Dedifferentiated amniotic fluid mesenchymal stem cell (primary cell): ENCODE measurements around the gene FGD2.
A peak's percentile ranks its signal among the peaks of the same experiment; 100 is the strongest.

Experiments
- DNase-seq: peaks from one replicate; pipeline ENCODE4 v3.0.0-alpha.2; 2016; ENCODE audit errors: extremely low spot score

Gene FGD2

DNA sequence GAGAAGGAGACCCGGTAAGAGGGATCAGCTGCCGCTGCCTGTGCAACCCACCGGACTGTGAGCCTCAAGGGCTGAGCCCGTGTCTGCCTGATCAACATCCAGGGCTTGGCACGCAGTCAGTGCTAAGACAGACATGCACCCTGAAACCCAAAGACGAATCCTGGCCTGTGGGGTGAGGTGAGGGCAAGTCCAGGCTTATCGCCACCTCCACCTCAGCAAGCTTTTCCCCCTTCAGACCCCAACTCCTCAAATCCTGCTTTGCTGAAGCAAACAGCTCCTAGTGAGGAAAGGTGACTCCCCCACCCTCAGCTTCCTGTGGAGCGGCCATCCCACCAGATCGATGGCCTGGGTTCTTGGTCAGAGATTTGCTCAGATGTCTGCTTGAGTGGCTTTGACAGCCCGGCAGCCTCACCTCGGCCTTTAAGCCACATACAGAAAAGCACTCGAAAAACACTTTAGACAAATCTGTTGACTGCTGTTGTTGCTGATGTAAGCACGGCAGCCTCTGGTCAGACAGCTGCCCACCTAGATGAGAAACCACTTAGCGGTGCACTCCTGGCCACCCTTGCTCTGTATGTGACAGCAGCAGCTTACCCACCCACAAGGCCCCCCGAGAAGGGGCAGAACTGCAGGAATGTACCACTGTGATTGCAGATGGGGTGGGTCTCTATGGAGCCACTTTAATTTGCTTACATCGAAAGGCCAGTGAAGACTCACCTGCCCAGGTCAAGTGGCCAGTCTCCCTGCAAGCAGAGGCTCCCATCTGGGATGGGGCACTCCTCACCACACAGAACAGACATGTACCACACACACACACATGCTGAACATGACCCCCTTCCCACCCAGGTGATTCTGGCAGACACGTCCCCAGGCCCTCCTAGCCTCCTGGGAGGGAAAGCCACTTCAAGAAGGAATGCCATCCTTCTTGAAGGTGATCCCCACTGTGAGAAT, 34.3 kb upstream of the FGD2 start:
- no peak for DNase-seq

DNA sequence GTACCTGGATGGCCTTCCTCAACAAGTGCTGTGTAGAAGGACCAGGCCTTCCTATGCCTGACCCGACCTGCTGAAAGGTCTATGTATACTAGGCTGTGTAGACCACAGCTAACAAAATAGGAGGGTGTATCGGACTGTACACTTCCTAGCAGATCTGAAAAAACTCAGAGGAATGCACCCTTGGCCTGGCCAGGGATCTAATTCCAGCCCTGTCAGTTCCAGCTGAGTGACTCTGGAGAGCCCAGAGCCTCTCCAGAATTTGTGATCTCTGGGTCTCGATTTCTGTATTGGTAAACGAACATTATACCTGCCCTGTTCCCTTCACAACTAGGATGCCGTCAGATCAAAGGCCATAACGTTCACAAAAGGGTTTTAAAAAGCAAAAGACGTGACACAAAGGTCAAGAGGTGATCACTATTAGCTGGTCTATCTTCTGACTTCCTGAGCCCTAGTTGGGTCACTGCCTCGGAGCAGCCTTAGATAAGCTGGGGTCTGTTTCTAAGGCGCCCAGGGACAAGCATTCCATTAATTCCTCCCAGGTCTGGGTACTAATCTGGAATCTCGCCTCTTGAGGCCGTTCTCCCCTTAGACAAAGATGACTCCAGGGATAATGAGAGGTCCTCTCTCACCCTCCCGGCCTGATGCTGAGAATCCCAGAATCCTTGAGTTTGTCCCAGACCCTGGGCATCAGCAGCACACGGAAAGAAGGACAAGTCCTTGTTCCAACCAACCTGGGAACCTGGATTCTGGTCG, 33.4 kb upstream of the FGD2 start:
- no peak for DNase-seq

DNA sequence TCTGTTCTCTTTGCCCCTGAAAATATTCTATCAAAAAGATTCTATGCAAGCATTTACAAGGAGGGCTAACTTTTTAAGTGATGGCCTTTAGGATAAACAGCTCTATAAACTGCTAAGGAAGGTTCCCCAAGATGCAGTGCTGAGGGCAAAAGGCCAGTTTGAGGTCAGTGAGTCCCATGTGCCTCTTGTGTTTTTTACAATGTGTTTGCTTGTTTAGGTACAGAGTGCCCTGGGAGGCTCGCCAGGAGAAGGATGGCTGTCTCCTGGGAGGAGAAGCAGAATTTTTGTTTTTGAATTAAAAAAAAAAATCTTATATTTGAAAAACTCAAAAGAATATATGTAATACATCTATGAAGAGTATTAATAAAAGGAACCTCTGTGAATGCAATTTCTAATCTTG, 32.3 kb upstream of the FGD2 start:
- no peak for DNase-seq

DNA sequence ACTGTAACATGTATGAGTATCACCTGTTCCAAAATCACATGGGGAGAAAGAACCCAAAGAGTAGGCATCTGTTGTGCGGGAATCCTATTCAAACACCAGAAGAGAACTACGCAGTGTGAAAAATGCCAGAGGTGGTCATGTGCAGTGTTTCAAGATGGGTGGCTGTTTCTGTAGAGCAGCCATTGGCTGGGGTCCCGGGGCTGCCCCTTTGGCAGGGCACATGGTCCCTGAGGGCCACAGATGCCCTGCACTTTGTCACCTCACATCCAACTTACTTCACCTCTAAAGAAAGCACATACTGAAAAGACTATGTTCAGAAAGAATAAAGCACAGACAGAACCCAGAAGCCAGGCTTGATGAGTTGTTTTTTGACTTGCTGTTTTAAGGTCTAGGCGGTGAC, 31.8 kb upstream of the FGD2 start:
- DNase-seq: no peak

DNA sequence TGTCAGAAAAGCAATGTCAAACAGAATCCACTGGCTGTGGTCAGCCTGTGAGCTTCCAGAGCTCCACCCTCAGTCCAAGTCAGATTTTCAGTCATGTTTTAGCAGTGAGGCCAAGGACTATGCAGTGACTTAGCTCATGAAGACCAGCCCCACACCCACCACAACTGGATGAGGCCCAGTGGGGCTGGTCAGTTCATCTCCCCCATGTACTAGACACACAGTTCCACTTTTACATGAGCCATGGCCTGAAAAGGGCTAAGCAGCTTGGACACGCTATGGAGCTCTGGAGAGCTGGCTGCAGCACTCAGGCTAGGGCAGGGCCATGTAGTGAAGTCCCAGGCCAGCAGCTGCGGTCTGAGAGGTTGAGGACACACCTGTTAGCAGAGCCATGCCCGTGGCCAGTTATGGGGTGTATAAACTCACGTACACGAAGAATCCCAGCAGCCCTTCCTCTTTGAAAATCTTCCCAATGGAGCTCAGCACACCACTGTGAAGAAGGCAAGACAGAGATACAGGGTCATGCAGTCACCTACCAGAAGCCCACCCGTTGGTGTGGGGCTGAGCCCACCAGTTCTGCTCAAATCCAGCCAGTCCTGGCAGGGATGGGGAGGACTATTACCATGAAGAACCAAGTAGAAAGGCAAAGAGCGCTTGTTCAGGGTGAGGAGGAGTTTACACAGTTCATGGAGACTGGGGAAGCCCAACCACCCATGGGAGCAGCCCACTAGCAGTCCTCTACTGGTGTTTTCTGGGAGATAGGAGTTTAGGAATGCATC, 30.0 kb upstream of the FGD2 start:
- no peak for DNase-seq

DNA sequence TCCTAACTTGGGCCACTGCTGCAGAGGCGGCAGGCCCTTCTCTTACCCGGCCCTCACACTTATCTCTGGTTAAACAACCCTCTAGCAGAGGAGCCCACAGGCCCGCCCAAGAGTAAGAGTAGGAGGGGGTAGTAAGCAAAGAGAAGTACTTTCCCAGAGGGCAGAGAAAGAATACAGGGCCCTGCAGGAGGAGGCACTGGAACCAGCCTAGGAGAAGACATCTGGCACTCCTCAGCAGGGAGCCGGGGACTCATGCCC, 29.5 kb upstream of the FGD2 start:
- no peak for DNase-seq

DNA sequence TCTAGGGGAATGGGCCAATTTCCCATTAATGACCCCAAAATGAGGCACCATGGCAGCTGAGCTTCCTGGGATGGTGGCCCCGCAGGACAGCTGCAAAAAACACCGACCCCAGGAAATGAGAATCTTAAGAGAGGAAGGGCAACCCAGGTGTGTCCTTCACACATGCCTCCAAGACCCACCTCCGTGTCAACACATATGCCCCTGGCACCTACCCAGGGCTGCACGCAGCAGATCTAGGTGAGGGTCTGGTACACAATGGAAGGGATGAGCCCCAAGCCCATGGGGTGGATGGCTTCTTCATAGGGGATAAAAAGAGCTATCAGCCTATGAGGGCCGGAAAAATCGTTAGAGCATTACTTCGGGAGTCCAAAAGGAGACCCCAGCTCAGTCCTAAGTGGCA, 28.9 kb upstream of the FGD2 start:
- DNase-seq: no peak

DNA sequence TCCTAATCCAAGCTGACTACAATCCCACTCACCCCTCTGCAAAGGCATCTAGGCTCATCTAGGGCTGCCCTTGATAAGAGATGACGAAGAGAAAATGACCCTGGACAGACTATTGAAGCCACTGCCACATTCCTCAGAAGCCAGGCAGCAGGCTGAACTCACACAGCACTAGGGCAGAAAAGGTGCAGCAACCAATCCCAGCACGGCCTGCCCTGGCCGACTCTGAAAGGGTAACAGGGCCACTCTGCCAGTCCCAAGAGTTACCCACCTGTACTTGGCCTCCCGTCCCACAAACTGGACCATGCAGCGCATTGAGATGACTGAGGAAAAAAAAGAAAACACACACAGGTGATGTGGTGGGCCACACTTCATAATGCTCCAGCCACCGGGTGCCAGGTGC, 28.5 kb upstream of the FGD2 start:
- no peak for DNase-seq

DNA sequence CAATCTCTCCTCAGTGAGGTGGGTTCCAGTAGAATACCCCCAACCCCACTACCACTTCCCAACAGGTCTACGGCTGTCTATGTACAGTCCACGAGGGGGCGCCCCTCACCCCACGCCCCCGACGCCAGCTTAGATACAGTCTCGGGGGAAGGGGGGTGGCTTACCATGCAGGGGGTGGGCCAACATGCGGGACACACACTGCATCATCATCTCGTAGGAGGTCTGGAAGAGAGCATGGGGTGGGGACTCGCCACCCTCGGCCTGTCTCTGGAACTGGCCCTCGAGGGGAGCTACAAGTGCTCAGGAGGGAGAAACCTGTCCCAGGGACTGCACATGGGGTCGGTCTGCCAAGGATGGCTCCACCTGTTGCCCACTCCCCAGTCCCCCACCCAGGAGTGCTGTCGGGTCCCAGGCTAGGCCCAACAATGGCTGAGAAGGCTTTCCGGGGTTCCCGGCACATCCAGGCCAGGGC, 27.9 kb upstream of the FGD2 start:
- DNase-seq: no peak

DNA sequence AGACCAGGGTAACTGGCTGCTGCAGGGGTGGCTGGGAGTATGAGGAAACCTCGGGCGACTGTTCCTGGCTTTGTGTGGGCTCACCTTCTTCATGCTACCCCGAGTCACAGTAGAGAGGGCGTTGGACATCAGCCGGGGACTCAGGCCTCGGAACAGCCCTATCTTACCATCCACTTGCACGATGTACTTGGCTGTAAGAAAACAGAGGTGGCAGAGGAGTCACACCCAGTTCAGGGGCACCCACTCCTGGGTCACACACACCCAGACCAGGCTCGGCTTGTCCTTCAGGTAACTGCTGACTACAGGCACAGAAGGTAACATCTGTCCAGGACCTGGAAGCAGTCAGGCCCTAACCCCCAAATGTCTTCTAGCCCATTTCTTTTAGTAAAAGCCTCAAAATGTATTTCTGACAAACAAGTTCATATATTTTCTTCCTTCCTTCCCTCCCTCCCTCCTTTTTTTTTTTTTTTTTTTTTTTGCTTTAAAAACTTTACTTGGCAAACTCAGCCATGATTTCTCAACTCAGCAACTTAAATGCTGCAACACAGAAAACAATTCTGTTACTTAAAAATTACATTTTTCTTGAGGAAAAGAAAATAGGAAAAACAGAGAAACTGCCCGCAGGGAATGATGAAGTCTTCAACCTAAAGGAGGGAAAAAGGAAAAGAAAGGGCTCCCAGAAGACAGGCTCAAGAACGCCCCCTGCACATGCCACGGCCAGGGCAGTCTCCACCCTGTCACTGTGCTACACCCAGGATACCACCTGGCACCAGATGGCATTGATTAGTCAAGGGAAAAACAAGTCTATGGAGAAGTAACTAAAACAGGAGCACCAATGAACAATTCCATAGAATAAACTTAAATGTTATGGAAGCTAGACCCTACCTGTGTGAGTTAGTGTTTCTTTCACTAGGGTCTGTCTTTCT, 26.8 kb upstream of the FGD2 start:
- DNase-seq: no peak

DNA sequence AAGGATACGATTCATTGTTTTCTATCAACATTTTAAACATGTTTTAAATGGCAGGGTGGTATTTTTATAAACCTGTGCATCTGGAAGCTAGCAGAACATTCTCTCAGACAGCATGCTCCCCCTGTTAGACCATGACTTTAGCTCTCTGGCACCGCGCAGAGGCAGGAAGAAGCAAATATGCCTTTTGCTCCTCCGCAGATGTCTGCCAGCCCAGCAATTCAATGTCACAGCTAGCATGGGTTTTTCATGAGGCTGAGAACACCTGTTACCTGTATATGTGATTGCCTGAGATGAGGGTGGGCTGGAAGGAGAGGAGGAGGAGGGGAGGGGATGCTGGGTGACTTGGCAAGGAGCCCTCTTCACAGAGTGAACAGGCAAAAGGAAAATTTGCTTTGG, 26.1 kb upstream of the FGD2 start:
- peak; percentile 68 for DNase-seq

DNA sequence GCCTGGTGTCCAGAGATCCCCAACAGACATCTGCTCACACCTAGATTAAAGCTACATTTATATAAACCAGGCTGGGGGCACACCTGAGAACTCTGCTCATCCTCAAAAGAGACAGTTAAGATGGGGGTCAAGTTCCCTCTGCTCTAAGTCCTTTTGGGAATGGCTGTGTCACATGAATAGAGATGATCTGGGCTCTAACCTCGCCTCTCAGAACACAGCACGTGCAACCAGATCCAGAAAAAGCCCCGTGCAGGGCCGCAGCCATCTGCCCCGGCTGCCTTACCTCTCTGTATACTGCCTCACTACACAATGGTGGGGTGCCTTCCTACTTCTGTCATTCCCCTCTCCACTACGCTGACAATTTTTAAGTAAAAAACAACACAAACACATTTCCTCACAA, 25.3 kb upstream of the FGD2 start:
- no peak for DNase-seq

DNA sequence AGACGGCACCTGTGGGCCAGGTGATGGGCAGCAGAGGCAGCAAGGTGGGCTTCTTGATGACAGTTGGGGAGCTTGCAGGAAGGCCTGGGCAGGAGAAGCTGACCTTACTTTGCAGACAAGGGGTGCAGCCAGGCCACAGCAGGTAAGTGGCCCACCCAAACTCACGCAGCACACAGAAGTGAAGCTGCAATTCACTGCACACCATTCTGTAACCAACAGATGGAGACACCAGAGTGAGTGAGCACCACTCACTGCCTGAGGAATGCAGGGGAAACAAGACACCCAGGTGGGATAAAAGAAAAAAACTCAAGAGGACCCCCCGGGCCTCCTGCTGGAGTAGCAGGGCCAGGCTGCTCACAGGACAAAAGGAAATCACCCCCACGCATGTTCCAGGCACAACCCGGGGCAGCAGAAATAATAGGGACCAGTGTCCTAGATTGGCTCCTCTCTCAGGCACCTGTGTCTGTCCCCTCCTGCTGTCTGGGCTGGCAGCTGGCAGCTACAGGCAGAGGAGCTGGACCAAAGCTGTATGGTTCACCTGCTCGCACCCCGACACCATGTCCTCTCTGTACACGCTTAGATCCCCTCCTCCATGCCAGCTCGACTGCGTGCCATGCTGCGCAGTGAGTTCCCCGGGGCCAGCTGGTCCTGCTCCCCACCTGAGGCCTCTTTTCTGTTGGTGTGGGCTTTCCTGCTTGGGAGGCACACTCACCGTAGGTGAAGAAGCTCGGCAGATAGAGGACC, 24.4 kb upstream of the FGD2 start:
- DNase-seq: no peak

DNA sequence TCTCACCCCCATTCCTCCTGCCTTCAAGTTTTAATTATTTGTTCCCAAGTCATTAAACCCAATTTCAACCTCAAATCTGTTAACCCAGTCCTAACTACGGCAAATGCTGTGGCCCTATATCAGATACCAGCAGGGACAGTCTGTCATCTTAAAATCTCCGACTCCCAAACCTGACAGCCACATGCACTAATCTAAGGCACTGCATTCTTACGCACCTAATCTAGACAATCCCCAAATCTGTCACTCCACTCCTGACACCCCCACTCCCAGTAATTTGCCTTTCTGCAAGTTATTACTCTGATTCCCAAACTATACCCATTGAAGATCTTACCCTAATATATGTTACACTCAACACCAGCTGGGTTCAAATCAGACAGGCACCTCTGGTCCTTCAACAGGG, 21.9 kb upstream of the FGD2 start:
- no peak for DNase-seq

DNA sequence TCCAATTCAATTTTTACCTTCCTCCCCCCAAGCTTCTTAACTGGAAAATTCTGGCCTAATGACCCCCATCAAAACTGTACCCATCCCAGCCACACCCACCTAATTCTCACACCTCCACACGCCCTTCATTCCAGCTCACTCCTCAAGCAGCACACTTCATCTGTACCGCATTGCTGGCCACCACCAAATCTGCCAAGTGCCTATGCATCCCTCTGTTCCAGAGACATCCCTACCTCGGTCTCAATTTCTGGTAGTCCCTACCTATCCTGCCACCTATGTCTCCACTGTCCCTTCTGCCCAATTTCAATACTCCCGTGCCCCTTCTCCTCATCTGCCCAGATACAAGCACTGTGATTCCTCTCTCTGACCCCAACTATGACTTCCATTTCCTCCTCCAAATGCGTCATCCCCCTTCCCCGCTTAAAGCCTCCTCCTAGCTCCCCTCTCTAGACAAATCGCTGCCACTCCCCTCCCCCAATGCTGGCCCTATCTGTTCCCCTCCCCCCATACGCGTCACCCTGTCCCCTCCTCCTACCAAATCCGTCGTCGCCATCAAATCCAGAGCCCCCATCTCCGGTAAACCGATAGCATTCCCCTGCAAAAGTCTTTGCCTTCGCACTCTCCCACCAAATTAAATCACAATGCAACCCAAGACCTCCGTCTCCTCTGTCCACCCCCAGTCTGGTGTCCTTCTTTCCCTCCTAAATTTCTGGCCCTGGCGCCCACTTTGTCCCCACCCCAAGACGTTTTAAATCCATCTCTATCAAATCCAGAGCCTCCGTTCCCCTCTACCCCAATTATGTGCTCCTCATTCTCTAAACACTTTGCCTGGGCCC, 20.7 kb upstream of the FGD2 start:
- DNase-seq: peak; percentile 31

DNA sequence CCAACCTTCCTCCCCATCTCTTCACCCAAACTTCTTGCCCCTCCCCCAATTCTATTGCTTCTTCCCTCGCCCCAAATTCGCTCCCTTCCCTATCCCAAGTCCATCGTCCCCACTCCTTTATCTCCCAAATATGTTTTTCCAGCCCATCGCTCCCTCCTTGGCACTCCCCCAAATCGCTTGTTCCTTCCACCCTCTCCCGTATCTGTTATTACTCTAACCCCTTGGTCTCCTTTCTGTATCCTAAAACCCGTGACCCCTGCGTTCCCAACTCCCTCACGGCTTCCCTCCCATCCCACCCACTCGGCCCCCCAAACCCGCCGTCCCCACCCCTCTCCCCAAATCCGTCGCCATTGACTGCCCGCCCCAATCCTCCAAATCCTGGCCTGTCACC, 20.0 kb upstream of the FGD2 start:
- no peak for DNase-seq

DNA sequence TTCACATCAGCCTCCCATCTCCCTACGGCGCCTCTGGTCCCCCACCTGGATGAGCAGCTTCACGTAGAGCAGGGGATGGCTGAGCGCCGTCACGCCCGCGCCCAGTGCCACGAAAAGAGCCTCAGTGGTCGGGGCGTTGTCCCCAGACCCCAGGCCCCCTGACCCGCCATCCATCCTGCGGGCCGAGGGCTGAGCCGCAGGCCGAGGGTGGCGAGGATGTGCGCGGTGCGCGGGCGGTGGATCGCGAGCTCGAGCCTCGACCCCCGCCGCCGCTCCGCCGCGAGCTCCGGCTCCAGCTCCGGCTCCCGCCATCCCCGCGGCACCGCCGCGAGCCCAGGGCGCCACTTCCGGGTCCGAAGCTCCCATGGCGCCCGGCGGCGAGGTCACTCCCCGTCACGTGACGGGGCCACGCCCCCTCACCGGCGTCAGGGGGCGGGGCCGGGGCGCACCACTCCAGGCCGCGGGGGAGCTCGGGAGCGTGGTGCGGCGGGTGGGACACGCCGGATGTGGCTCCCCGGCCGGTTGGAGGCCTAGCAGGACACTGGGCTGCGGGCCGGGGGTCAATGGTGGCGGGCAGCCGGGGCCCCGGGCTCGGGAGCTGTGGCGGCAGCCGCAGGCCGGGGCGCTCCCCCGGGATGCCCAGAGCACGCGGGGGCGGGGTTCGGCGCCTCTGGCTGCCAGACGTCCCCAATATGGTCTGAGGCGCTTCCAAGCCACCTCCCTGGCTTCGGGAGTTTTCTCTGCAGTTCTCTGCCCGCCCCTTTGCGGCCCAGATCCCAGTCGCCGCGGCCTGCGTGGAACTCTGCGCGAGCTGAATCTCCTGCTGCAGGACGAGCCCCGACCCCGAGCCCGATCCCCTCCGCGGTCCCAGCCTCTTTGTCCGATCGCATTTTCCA, 19.4 kb upstream of the FGD2 start, which contains the start of gene MTCH1:
MTCH1 (minus strand) TSS at position 389 of the 896 bp plus-strand sequence; CDS start at position 366, 23 bp downstream.
- DNase-seq: peak; percentile 79

DNA sequence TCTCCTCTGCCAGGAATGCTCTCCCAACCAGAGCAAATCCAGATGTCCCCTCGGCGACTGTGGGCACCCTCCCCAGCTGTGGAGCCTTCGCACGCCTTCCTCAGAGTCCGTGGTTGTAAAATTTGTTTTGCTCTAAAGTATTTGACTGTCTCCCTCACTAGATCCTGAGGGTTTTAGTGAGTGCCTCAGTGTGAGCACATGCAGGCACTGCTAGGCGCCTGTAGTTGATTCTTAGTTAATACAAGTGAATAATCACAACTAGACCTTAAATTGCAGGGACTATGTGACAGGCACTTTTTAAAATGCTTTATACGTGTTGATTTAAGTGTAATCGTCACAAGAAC, 18.8 kb upstream of the FGD2 start:
- no peak for DNase-seq

DNA sequence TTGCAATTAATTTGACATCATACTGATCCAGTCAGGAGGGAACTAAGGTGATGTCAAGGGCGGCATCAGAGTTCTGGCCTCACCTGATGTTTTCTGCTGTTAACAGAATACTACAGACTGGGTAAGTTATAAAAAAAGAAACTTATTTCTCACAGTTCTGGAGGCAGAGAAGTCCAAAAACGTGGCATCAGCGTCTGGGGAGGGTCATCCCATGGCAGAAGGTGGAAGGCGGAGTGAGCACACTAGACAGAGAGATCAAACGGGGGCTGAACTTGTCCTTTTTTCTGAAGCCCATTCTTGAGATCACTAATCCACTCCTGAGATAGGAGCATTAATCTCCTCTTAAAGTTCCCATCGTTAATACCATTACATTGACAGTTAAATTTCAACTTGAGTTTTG, 16.2 kb upstream of the FGD2 start:
- no peak for DNase-seq
